Measurements from ENCODE around the gene TMEM156. TPM values are rescaled to one million over a fixed set of nuclear protein-coding genes. Genes with fewer than 3 reads are reported as not detected.

The TMEM156 gene
- total and polyA plus RNA-seq, 8 donors = 0.37 to 1.8 (median 0.80) TPM; not detected in 4

DNA sequence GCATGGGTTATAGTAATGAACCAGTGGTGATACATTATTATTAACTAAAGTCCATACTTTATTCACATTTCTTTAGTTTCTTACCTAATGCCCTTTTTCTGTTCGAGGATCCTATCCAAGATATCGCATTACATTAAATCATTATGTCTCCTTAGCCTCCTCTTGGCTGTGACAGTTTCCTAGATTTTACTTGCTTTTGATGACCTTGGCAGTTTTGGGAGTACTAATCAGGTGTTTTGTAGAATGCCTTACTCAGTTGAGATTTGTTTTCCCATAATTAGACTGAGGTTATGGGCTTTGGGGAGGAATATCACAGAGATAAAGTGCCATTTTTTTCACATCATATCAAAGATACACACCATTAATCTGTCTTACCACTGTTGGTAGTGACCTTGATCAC is 34.8 kb upstream of the TMEM156 start:
- DNase-seq = no peak
- Histone ChIP-seq H3K4me1 (peaks cover 0 to 18% (median 4%) of the 10 kb centered on the region in 4 donors), H3K27me3 (no peaks in the 10 kb centered on the region), H3K27ac (no peak overlapping the region), H3K9me3 (no peaks in the 10 kb centered on the region), H3K4me3 (no peak overlapping the region), H3K36me3 (no peaks in the 10 kb centered on the region)
- 87 to 98% (median 90%) methylated on average over 2 of the region's 2 CpGs for WGBS, 5 donors
- intact Hi-C loops (cut with DNase I; ENCODE audit: low total_unique reads) = no loop called here
- TF ChIP-seq POLR2A (IDR thresholded peaks at IDR 0.05) (no peak), POLR2AphosphoS5 (IDR thresholded peaks at IDR 0.05) (no peak), EP300 (IDR thresholded peaks at IDR 0.05) (no peak)
- TF ChIP-seq, protein P1, sequence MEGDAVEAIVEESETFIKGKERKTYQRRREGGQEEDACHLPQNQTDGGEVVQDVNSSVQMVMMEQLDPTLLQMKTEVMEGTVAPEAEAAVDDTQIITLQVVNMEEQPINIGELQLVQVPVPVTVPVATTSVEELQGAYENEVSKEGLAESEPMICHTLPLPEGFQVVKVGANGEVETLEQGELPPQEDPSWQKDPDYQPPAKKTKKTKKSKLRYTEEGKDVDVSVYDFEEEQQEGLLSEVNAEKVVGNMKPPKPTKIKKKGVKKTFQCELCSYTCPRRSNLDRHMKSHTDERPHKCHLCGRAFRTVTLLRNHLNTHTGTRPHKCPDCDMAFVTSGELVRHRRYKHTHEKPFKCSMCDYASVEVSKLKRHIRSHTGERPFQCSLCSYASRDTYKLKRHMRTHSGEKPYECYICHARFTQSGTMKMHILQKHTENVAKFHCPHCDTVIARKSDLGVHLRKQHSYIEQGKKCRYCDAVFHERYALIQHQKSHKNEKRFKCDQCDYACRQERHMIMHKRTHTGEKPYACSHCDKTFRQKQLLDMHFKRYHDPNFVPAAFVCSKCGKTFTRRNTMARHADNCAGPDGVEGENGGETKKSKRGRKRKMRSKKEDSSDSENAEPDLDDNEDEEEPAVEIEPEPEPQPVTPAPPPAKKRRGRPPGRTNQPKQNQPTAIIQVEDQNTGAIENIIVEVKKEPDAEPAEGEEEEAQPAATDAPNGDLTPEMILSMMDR (IDR thresholded peaks at IDR 0.05) = no peak

DNA sequence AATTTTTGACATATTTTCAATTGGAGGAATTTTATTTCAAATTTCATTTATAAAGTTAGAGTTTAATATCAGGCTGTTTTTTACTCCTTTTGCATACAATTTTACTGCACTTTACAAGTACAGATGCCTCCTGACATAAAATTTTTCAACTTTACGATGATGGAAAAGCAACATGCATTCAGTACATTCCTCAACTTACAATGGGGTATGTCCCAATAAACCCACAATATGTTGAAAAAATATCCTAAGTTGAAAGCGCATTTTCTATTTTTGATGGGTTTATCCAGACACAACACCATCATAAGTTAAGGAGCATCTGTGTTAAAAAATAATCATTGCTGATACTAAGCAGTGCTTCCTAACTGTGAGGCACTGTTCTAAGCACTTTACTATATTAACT is 34.2 kb upstream of the TMEM156 start:
- no peak for DNase-seq
- no peaks in the 10 kb centered on the region for H3K27me3 ChIP-seq
- intact Hi-C loops (cut with DNase I; ENCODE audit: low total_unique reads) = no loop called here
- H3K36me3 ChIP-seq = no peaks in the 10 kb centered on the region
- H3K9me3 ChIP-seq = no peaks in the 10 kb centered on the region
- H3K4me1 ChIP-seq = peaks cover 3 to 19% (median 9%) of the 10 kb centered on the region in 4 donors
- 93 to 99% (median 99%) methylated on average over 2 of the region's 2 CpGs for WGBS, 5 donors
- no peak for TF ChIP-seq EP300 (IDR thresholded peaks at IDR 0.05)
- no peak overlapping the region for H3K4me3 ChIP-seq
- no peak overlapping the region for H3K27ac ChIP-seq

DNA sequence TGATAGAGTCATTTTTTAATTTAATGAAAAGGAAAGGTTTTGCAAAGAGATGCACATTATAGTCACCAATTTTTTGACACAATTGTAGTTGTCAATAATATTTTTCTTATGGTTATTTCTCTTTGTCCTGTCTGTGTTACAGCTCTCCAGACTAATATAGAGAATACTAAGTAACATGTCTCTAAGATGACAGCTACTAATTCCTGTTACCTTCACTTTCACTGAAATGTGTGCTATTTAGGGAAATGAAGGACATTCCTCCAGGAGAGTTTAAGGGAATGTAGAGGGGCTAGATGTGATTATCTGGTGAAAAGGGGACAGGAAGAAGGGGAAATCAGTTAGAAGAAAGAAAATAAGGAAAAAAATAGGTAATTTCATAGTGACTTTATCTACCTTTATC is 31.2 kb upstream of the TMEM156 start:
- Histone ChIP-seq H3K36me3 (no peaks in the 10 kb centered on the region), H3K27ac (no peak overlapping the region), H3K4me3 (no peak overlapping the region), H3K4me1 (peaks cover 8 to 23% (median 13%) of the 10 kb centered on the region in 4 donors), H3K9me3 (no peaks in the 10 kb centered on the region), H3K27me3 (no peaks in the 10 kb centered on the region)
- intact Hi-C loops (cut with DNase I; ENCODE audit: low total_unique reads) = no loop called here
- TF ChIP-seq, protein P1 (IDR thresholded peaks at IDR 0.05) = no peak
- TF ChIP-seq POLR2A (IDR thresholded peaks at IDR 0.05) (no peak), POLR2AphosphoS5 (IDR thresholded peaks at IDR 0.05) (no peak), EP300 (IDR thresholded peaks at IDR 0.05) (no peak)
- DNase-seq = no peak

DNA sequence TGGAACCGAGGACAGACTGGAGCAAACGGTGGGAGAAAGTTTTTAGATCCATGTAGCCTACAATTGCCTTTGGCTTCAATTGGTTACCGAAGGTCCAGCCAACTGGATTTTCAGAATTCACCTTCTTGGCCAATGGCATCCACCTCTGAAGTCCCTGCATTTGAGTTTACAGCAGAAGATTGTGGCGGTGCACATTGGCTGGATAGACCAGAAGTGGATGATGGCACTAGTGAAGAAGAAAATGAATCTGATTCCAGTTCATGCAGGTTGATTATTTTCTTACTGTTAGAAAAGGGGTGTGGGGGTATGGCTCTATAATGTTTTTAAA is 30.5 kb upstream of the TMEM156 start:
- WGBS, 5 donors = 73 to 82% (median 78%) methylated on average over 4 of the region's 4 CpGs
- TF ChIP-seq EP300 (IDR thresholded peaks at IDR 0.05) = no peak
- no peak for TF ChIP-seq POLR2AphosphoS5 (IDR thresholded peaks at IDR 0.05)
- no peak for TF ChIP-seq POLR2A (IDR thresholded peaks at IDR 0.05)
- TF ChIP-seq, protein P1 (IDR thresholded peaks at IDR 0.05) = no peak
- Histone ChIP-seq H3K4me3 (no peak overlapping the region), H3K36me3 (no peaks in the 10 kb centered on the region), H3K9me3 (no peaks in the 10 kb centered on the region), H3K27me3 (no peaks in the 10 kb centered on the region), H3K4me1 (peaks cover 8 to 23% (median 13%) of the 10 kb centered on the region in 4 donors), H3K27ac (no peak overlapping the region)
- intact Hi-C loops (cut with DNase I; ENCODE audit: low total_unique reads) = no loop called here
- no peak for DNase-seq

DNA sequence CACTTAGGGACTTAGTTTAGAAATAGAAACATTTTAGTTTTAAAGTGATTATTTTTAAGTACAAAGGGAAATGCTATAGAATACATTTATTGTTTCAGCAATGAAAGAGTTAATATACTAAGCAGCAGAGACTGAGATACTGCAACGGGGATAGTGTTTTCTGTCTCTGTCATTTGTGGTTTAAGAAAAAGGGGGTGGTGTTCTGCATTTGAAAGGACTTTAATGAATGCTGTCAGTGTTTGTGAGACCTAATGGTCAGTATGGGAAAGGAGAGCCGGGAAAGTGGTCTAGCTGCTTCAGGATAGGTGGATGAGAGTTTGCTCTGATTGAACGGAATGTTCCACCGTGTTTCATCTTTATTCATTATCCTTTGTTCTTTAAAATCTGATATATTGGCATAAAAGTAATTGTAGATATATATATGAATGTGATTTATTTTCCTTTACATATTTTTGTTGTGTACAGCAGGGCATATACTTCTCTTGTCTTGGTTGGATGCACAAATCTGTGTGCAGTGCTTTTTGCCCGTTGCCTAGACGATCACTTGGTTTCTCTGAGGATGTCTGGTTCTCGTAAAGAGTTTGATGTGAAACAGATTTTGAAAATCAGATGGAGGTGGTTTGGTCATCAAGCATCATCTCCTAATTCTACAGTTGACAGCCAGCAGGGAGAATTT is 30.0 kb upstream of the TMEM156 start, which contains the start of gene KLHL5:
KLHL5 (plus strand) TSS at position 139 of the 676 bp plus-strand sequence; CDS start at position 560, 421 bp downstream.
- H3K4me1 ChIP-seq = peaks cover 8 to 18% (median 10%) of the 10 kb centered on the region in 4 donors
- intact Hi-C loops (cut with DNase I; ENCODE audit: low total_unique reads) = no loop called here
- no peak within 1 kb of the TSS for H3K27ac ChIP-seq
- peak in 1 of 2 donors; percentile 32 for DNase-seq
- WGBS, 5 donors = 50 to 58% (median 55%) methylated on average over 7 of the region's 7 CpGs
- TF ChIP-seq EP300 (IDR thresholded peaks at IDR 0.05) (no peak), POLR2A (IDR thresholded peaks at IDR 0.05) (no peak), POLR2AphosphoS5 (IDR thresholded peaks at IDR 0.05) (no peak)
- TF ChIP-seq, protein P1 (IDR thresholded peaks at IDR 0.05) = no peak
- no peaks in the 10 kb centered on the region for H3K27me3 ChIP-seq
- no peak within 1 kb of the TSS for H3K4me3 ChIP-seq
- H3K36me3 ChIP-seq = no peaks in the 10 kb centered on the region
- H3K9me3 ChIP-seq = no peaks in the 10 kb centered on the region
